ENCODE data around the gene CLSTN2. TPM values are rescaled to one million over a fixed set of nuclear protein-coding genes. Genes with fewer than 3 reads are reported as not detected.

CLSTN2 gene
- total RNA-seq, 4 donors from 2014 or later, result 3.7 to 9.5 (median 7.4) TPM

GRCh38 chr3:140341817-140342403 is 406.9 kb downstream of the CLSTN2 start:
- no peak for TF ChIP-seq CTCF (IDR thresholded peaks at IDR 0.05)
- TF ChIP-seq POLR2A (IDR thresholded peaks at IDR 0.05; ENCODE audit: low read depth), result no peak
- no peak for TF ChIP-seq EP300 (IDR thresholded peaks at IDR 0.05)
- no peak for TF ChIP-seq POLR2AphosphoS5 (IDR thresholded peaks at IDR 0.05)
- WGBS, result 88% methylated on average over 5 of the region's 5 CpGs
- intact Hi-C loops (cut with DNase I), result no loop called here
- Histone ChIP-seq H3K4me1 (no peaks in the 10 kb centered on the region), H3K9me3 (peaks cover 0 to 8% (median 2%) of the 10 kb centered on the region in 4 donors), H3K4me3 (no peak overlapping the region), H3K36me3 (no peaks in the 10 kb centered on the region), H3K27ac (replicated peaks in 1 of 4) (no peak overlapping the region), H3K27me3 (no peaks in the 10 kb centered on the region)
- no peak for DNase-seq (ENCODE audit: extremely low spot score)

GRCh38 chr3:140342668-140343067 is 407.7 kb downstream of the CLSTN2 start:
- H3K27me3 ChIP-seq, result no peaks in the 10 kb centered on the region
- H3K9me3 ChIP-seq, result peaks cover 0 to 8% (median 2%) of the 10 kb centered on the region in 4 donors
- no peak overlapping the region for H3K27ac ChIP-seq (replicated peaks in 1 of 4)
- no peak overlapping the region for H3K4me3 ChIP-seq
- TF ChIP-seq POLR2A (IDR thresholded peaks at IDR 0.05; ENCODE audit: low read depth) (no peak), EP300 (IDR thresholded peaks at IDR 0.05) (no peak), CTCF (IDR thresholded peaks at IDR 0.05) (no peak), POLR2AphosphoS5 (IDR thresholded peaks at IDR 0.05) (no peak)
- no peak for DNase-seq (ENCODE audit: extremely low spot score)
- intact Hi-C loops (cut with DNase I), result no loop called here
- no peaks in the 10 kb centered on the region for H3K36me3 ChIP-seq
- 80% methylated on average over 2 of the region's 2 CpGs for WGBS
- H3K4me1 ChIP-seq, result no peaks in the 10 kb centered on the region

GRCh38 chr3:140343211-140344081 is 408.5 kb downstream of the CLSTN2 start:
- DNase-seq (ENCODE audit: extremely low spot score), result no peak
- no peaks in the 10 kb centered on the region for H3K36me3 ChIP-seq
- H3K27ac ChIP-seq (replicated peaks in 1 of 4), result no peak overlapping the region
- peaks cover 0 to 8% (median 2%) of the 10 kb centered on the region in 4 donors for H3K9me3 ChIP-seq
- no peaks in the 10 kb centered on the region for H3K27me3 ChIP-seq
- TF ChIP-seq POLR2AphosphoS5 (IDR thresholded peaks at IDR 0.05), result no peak
- TF ChIP-seq CTCF (IDR thresholded peaks at IDR 0.05), result no peak
- TF ChIP-seq POLR2A (IDR thresholded peaks at IDR 0.05; ENCODE audit: low read depth), result no peak
- TF ChIP-seq EP300 (IDR thresholded peaks at IDR 0.05), result no peak
- no peak overlapping the region for H3K4me3 ChIP-seq
- H3K4me1 ChIP-seq, result no peaks in the 10 kb centered on the region
- WGBS, result 80% methylated on average over 8 of the region's 8 CpGs
- intact Hi-C loops (cut with DNase I), result no loop called here

GRCh38 chr3:140344082-140344454 is 409.1 kb downstream of the CLSTN2 start:
- Histone ChIP-seq H3K36me3 (no peaks in the 10 kb centered on the region), H3K4me3 (no peak overlapping the region), H3K9me3 (peaks cover 0 to 8% (median 2%) of the 10 kb centered on the region in 4 donors), H3K4me1 (no peaks in the 10 kb centered on the region), H3K27ac (replicated peaks in 1 of 4) (no peak overlapping the region), H3K27me3 (no peaks in the 10 kb centered on the region)
- no peak for DNase-seq (ENCODE audit: extremely low spot score)
- TF ChIP-seq POLR2AphosphoS5 (IDR thresholded peaks at IDR 0.05) (no peak), EP300 (IDR thresholded peaks at IDR 0.05) (no peak), POLR2A (IDR thresholded peaks at IDR 0.05; ENCODE audit: low read depth) (no peak), CTCF (IDR thresholded peaks at IDR 0.05) (no peak)
- intact Hi-C loops (cut with DNase I), result no loop called here
- 78% methylated on average over 5 of the region's 5 CpGs for WGBS

Data from esophagus muscularis mucosa (tissue), 4 donors.